ENCODE measurements around the gene CYP2C8.

- TF ChIP-seq PPARA (CRISPR knock-in tag; IDR thresholded peaks at IDR 0.05; ENCODE audit: borderline replicate concordance) (no peak), TOX (CRISPR knock-in tag; IDR thresholded peaks at IDR 0.05; ENCODE audit: borderline replicate concordance) (no peak)
- TF ChIP-seq, protein P1, sequence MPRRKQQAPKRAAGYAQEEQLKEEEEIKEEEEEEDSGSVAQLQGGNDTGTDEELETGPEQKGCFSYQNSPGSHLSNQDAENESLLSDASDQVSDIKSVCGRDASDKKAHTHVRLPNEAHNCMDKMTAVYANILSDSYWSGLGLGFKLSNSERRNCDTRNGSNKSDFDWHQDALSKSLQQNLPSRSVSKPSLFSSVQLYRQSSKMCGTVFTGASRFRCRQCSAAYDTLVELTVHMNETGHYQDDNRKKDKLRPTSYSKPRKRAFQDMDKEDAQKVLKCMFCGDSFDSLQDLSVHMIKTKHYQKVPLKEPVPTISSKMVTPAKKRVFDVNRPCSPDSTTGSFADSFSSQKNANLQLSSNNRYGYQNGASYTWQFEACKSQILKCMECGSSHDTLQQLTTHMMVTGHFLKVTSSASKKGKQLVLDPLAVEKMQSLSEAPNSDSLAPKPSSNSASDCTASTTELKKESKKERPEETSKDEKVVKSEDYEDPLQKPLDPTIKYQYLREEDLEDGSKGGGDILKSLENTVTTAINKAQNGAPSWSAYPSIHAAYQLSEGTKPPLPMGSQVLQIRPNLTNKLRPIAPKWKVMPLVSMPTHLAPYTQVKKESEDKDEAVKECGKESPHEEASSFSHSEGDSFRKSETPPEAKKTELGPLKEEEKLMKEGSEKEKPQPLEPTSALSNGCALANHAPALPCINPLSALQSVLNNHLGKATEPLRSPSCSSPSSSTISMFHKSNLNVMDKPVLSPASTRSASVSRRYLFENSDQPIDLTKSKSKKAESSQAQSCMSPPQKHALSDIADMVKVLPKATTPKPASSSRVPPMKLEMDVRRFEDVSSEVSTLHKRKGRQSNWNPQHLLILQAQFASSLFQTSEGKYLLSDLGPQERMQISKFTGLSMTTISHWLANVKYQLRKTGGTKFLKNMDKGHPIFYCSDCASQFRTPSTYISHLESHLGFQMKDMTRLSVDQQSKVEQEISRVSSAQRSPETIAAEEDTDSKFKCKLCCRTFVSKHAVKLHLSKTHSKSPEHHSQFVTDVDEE (CRISPR knock-in tag; IDR thresholded peaks at IDR 0.05), result no peak
Observed at GRCh38 chr10:95026461-95026860, 42.8 kb downstream of the CYP2C8 start.

All from SK-N-SH treated with all-trans-retinoic acid at 6 μM for 48 hours (cell line).